H1 (cell line): ENCODE results near the gene CD7.

ENCODE experiments used
- CHD2 ChIP-seq: IDR thresholded peaks from 2 replicates; pipeline ENCODE4 v1.6.1; 2012; ENCODE audit warnings: low read length, improper control_type of control experiment
- EZH2 ChIP-seq: fragments of 200-600 bp; sonication (generic); IDR thresholded peaks from 2 replicates; pipeline ENCODE4 v1.7.1; 2012; ENCODE audit warnings: low read depth, mild to moderate bottlenecking, moderate library complexity, low read length, inconsistent platforms; ENCODE audit not compliant: severe bottlenecking
- POLR2A ChIP-seq, 2 experiments: IDR thresholded peaks; 1 replicate in 1 of 2; 2 replicates in 1 of 2; pipeline ENCODE4 v1.6.1; 2011; ENCODE audit warnings: low read depth in 2 of 2, low read length in 2 of 2, mild to moderate bottlenecking in 2 of 2; ENCODE audit errors: control extremely low read depth in 1 of 2
- SIN3A ChIP-seq, 2 experiments: IDR thresholded peaks in 1 of 2; conservative IDR thresholded peaks in 1 of 2; 2 replicates each; pipeline ENCODE4 v1.6.1; 2011 to 2012; ENCODE audit warnings: low read length in 2 of 2, improper control_type of control experiment in 1 of 2, low read depth in 1 of 2, mild to moderate bottlenecking in 1 of 2
- TAF7 ChIP-seq: optimal IDR thresholded peaks from 2 replicates; pipeline ENCODE3; 2011; ENCODE audit warnings: low read depth, mild to moderate bottlenecking, inconsistent platforms, low read length, moderate library complexity, borderline replicate concordance
- TF ChIP-seq, protein P1 (sequence below), 3 experiments: IDR thresholded peaks; 1 replicate in 2 of 3; 2 replicates in 1 of 3; pipeline versions ENCODE4 v1.5.1 to v1.6.1; 2011; ENCODE audit warnings: low read length in 3 of 3, mild to moderate bottlenecking in 3 of 3, inconsistent platforms in 2 of 3, low read depth in 1 of 3, moderate library complexity in 1 of 3; ENCODE audit not compliant: insufficient read depth in 1 of 3; ENCODE audit errors: control extremely low read depth in 1 of 3

DNA sequence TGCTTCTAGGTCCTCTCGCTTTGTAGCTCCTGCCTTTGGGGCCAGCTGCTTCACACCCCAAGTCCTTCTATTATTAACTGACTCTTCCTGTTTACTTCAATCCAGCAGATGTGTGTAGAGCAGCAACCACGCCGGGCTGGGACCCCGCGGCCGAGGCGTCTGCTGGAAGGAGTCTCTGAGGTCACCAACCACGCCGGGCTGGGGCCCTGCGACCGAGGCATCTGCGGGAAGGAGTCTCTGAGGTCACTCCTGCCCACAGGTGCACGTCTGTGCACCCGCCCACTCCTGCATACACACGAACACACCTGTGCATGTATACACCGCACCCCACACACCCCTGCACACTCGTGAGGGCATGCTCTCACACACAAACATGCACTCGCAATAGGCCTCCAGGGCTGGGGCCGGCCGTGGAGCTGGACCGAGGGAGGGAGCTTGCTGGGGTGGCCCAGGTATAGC is 33.9 kb upstream of the CD7 start:
- no peak for TF ChIP-seq TAF7
- TF ChIP-seq CHD2 = no peak
- TF ChIP-seq EZH2 = no peak
- TF ChIP-seq, protein P1, sequence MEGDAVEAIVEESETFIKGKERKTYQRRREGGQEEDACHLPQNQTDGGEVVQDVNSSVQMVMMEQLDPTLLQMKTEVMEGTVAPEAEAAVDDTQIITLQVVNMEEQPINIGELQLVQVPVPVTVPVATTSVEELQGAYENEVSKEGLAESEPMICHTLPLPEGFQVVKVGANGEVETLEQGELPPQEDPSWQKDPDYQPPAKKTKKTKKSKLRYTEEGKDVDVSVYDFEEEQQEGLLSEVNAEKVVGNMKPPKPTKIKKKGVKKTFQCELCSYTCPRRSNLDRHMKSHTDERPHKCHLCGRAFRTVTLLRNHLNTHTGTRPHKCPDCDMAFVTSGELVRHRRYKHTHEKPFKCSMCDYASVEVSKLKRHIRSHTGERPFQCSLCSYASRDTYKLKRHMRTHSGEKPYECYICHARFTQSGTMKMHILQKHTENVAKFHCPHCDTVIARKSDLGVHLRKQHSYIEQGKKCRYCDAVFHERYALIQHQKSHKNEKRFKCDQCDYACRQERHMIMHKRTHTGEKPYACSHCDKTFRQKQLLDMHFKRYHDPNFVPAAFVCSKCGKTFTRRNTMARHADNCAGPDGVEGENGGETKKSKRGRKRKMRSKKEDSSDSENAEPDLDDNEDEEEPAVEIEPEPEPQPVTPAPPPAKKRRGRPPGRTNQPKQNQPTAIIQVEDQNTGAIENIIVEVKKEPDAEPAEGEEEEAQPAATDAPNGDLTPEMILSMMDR (IDR thresholded peaks at IDR 0.05; ENCODE audit: control extremely low read depth in 1 of 3, insufficient read depth in 1 of 3, low read depth in 1 of 3, low read length in 3 of 3) = no peak
- TF ChIP-seq SIN3A (conservative IDR thresholded peaks at IDR 0.05 in 1 of 2, IDR thresholded peaks at IDR 0.05 in 1 of 2; ENCODE audit: low read depth in 1 of 2, low read length in 2 of 2) = no peak
- no peak for TF ChIP-seq POLR2A (IDR thresholded peaks at IDR 0.05; ENCODE audit: control extremely low read depth in 1 of 2, low read depth in 2 of 2, low read length in 2 of 2)
